Measurements from ENCODE around the gene ANKHD1. TPM values are rescaled to one million over a fixed set of nuclear protein-coding genes. Genes with fewer than 3 reads are reported as not detected.

Gene ANKHD1
- total and polyA plus RNA-seq, 9 of the 15 experiments (the other 6 are each of a cell fraction or from before 2014, with no cell fraction given): 38.9 to 138 (median 78.7) TPM

DNA sequence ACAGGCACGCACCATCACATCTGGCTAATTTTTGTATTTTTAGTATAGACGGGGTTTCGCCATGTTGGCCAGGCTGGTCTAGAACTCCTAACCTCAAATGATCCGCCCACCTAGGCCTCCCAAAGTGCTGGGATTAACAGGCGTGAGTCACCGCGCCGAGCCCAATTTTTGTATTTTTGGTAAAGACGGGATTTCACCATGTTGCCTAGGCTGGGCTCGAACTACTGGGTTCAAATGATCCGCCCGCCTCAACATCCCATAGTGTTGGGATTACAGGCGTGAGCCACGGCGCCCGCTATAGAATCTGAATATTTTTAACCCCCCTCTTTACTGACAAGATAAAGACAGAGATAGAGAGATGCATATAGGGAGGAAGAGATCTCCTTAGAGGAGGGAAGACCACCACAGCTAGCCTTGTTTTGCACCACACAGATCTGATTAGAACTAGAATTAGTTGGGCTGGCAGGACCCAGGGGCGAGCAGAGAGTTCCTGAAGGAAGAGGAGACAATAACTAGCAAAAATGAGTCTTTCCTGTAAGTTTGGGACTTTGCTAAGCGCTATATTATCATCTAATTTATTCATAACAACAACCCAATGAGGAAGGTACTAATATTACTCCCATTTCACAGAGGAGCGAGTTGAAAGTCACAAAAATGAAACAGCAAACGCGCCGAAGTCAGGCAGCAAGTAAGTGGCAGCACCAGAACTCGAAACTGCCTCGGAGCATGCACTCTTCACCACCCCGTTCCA is 1.5 kb upstream of the ANKHD1 start (continued):
- TF ChIP-seq, protein P1, sequence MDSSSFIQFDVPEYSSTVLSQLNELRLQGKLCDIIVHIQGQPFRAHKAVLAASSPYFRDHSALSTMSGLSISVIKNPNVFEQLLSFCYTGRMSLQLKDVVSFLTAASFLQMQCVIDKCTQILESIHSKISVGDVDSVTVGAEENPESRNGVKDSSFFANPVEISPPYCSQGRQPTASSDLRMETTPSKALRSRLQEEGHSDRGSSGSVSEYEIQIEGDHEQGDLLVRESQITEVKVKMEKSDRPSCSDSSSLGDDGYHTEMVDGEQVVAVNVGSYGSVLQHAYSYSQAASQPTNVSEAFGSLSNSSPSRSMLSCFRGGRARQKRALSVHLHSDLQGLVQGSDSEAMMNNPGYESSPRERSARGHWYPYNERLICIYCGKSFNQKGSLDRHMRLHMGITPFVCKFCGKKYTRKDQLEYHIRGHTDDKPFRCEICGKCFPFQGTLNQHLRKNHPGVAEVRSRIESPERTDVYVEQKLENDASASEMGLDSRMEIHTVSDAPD (CRISPR knock-in tag; IDR thresholded peaks at IDR 0.05): no peak
- TF ChIP-seq ZNF277 (CRISPR knock-in tag; IDR thresholded peaks at IDR 0.05; ENCODE audit: borderline replicate concordance) (no peak), ZFP30 (CRISPR knock-in tag; IDR thresholded peaks at IDR 0.05; ENCODE audit: borderline replicate concordance) (no peak), STAT5B (CRISPR knock-in tag; IDR thresholded peaks at IDR 0.05) (no peak), ZNF12 (CRISPR knock-in tag; IDR thresholded peaks at IDR 0.05) (no peak), CBX2 (IDR thresholded peaks at IDR 0.05; ENCODE audit: insufficient read depth, low read length, poor library complexity, severe bottlenecking) (no peak), ZNF232 (CRISPR knock-in tag; IDR thresholded peaks at IDR 0.05) (no peak; the same call in 1 of the 2 replicates), ZNF584 (CRISPR knock-in tag; IDR thresholded peaks at IDR 0.05; ENCODE audit: low read depth) (no peak), THRA (IDR thresholded peaks at IDR 0.05) (no peak), ZBTB7A (IDR thresholded peaks at IDR 0.05; ENCODE audit: borderline replicate concordance, control insufficient read depth, low read depth, low read length) (no peak), ZNF644 (tag; IDR thresholded peaks at IDR 0.05; ENCODE audit: low read depth) (no peak), SNIP1 (IDR thresholded peaks at IDR 0.05; ENCODE audit: low read depth) (no peak), ZBTB26 (CRISPR knock-in tag; IDR thresholded peaks at IDR 0.05) (no peak), NFIC (IDR thresholded peaks at IDR 0.05) (no peak), FOXA1 (IDR thresholded peaks at IDR 0.05; ENCODE audit: borderline replicate concordance) (no peak), ZNF253 (CRISPR knock-in tag; conservative IDR thresholded peaks at IDR 0.05) (no peak), MAFF (IDR thresholded peaks at IDR 0.05; ENCODE audit: low read length) (no peak)
- TF ChIP-seq, protein P2, sequence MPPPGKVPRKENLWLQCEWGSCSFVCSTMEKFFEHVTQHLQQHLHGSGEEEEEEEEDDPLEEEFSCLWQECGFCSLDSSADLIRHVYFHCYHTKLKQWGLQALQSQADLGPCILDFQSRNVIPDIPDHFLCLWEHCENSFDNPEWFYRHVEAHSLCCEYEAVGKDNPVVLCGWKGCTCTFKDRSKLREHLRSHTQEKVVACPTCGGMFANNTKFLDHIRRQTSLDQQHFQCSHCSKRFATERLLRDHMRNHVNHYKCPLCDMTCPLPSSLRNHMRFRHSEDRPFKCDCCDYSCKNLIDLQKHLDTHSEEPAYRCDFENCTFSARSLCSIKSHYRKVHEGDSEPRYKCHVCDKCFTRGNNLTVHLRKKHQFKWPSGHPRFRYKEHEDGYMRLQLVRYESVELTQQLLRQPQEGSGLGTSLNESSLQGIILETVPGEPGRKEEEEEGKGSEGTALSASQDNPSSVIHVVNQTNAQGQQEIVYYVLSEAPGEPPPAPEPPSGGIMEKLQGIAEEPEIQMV (tag; conservative IDR thresholded peaks at IDR 0.05; ENCODE audit: low read depth): no peak
- TF ChIP-seq, protein P3, sequence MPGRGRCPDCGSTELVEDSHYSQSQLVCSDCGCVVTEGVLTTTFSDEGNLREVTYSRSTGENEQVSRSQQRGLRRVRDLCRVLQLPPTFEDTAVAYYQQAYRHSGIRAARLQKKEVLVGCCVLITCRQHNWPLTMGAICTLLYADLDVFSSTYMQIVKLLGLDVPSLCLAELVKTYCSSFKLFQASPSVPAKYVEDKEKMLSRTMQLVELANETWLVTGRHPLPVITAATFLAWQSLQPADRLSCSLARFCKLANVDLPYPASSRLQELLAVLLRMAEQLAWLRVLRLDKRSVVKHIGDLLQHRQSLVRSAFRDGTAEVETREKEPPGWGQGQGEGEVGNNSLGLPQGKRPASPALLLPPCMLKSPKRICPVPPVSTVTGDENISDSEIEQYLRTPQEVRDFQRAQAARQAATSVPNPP (IDR thresholded peaks at IDR 0.05; ENCODE audit: borderline replicate concordance, insufficient read depth, insufficient read length): no peak
